H1 (cell line): ENCODE data around the gene TRIM39.

ENCODE experiments used
- CEBPB ChIP-seq: IDR thresholded peaks from 2 replicates; pipeline ENCODE4 v1.6.1; 2012; ENCODE audit warnings: low read depth, low read length
- E2F6 ChIP-seq: IDR thresholded peaks from 2 replicates; pipeline ENCODE4 v1.6.1; 2012; ENCODE audit warnings: inconsistent platforms
- EP300 ChIP-seq, 2 experiments: IDR thresholded peaks; 1 replicate in 1 of 2; 2 replicates in 1 of 2; pipeline ENCODE4 v1.6.1; 2011 to 2012; ENCODE audit warnings: low read depth in 2 of 2, low read length in 2 of 2, mild to moderate bottlenecking in 2 of 2, borderline replicate concordance in 1 of 2, inconsistent platforms in 1 of 2, moderate library complexity in 1 of 2
- MAFK ChIP-seq: IDR thresholded peaks from 2 replicates; pipeline ENCODE4 v1.6.1; 2012; ENCODE audit warnings: low read depth, mild to moderate bottlenecking, improper control_type of control experiment, low read length
- POLR2A ChIP-seq, 2 experiments: IDR thresholded peaks; 1 replicate in 1 of 2; 2 replicates in 1 of 2; pipeline ENCODE4 v1.6.1; 2011; ENCODE audit warnings: low read depth in 2 of 2, low read length in 2 of 2, mild to moderate bottlenecking in 2 of 2; ENCODE audit errors: control extremely low read depth in 1 of 2
- SIN3A ChIP-seq, 2 experiments: IDR thresholded peaks in 1 of 2; conservative IDR thresholded peaks in 1 of 2; 2 replicates each; pipeline ENCODE4 v1.6.1; 2011 to 2012; ENCODE audit warnings: low read length in 2 of 2, improper control_type of control experiment in 1 of 2, low read depth in 1 of 2, mild to moderate bottlenecking in 1 of 2
- SIRT6 ChIP-seq: IDR thresholded peaks from one replicate; pipeline ENCODE4 v1.7.1; 2012; ENCODE audit warnings: low read length, inconsistent platforms
- YY1 ChIP-seq: IDR thresholded peaks from 2 replicates; pipeline ENCODE4 v1.6.1; 2011; ENCODE audit warnings: low read depth, mild to moderate bottlenecking, low read length
- TF ChIP-seq, protein P1 (sequence below), 3 experiments: IDR thresholded peaks; 1 replicate in 2 of 3; 2 replicates in 1 of 3; pipeline versions ENCODE4 v1.5.1 to v1.6.1; 2011; ENCODE audit warnings: low read length in 3 of 3, mild to moderate bottlenecking in 3 of 3, inconsistent platforms in 2 of 3, low read depth in 1 of 3, moderate library complexity in 1 of 3; ENCODE audit not compliant: insufficient read depth in 1 of 3; ENCODE audit errors: control extremely low read depth in 1 of 3
- TF ChIP-seq, protein P2 (sequence below): IDR thresholded peaks from 2 replicates; pipeline ENCODE4 v1.6.1; 2012; ENCODE audit warnings: inconsistent platforms

- TF ChIP-seq E2F6 (no peak), YY1 (no peak), POLR2A (IDR thresholded peaks at IDR 0.05; ENCODE audit: control extremely low read depth in 1 of 2, low read depth in 2 of 2, low read length in 2 of 2) (no peak), CEBPB (no peak), MAFK (no peak), EP300 (IDR thresholded peaks at IDR 0.05; ENCODE audit: borderline replicate concordance in 1 of 2, low read depth in 2 of 2, low read length in 2 of 2) (no peak), SIRT6 (no peak), SIN3A (conservative IDR thresholded peaks at IDR 0.05 in 1 of 2, IDR thresholded peaks at IDR 0.05 in 1 of 2; ENCODE audit: low read depth in 1 of 2, low read length in 2 of 2) (no peak)
- TF ChIP-seq, protein P1, sequence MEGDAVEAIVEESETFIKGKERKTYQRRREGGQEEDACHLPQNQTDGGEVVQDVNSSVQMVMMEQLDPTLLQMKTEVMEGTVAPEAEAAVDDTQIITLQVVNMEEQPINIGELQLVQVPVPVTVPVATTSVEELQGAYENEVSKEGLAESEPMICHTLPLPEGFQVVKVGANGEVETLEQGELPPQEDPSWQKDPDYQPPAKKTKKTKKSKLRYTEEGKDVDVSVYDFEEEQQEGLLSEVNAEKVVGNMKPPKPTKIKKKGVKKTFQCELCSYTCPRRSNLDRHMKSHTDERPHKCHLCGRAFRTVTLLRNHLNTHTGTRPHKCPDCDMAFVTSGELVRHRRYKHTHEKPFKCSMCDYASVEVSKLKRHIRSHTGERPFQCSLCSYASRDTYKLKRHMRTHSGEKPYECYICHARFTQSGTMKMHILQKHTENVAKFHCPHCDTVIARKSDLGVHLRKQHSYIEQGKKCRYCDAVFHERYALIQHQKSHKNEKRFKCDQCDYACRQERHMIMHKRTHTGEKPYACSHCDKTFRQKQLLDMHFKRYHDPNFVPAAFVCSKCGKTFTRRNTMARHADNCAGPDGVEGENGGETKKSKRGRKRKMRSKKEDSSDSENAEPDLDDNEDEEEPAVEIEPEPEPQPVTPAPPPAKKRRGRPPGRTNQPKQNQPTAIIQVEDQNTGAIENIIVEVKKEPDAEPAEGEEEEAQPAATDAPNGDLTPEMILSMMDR (IDR thresholded peaks at IDR 0.05; ENCODE audit: control extremely low read depth in 1 of 3, insufficient read depth in 1 of 3, low read depth in 1 of 3, low read length in 3 of 3) = no peak
- TF ChIP-seq, protein P2, sequence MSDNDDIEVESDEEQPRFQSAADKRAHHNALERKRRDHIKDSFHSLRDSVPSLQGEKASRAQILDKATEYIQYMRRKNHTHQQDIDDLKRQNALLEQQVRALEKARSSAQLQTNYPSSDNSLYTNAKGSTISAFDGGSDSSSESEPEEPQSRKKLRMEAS = no peak
These were observed 22.7 kb upstream of the TRIM39 start for GRCh38 chr6:30304002-30304401.
